ENCODE data around the gene NKX2-1.

Gene NKX2-1

GRCh38 chr14:36508418-36509068 is 11.5 kb downstream of the NKX2-1 start:
- no peak overlapping the region for H3K27ac ChIP-seq (ENCODE audit: low read length, poor library complexity, severe bottlenecking)
- H2BK12ac ChIP-seq (ENCODE audit: low read length in 2 of 2) = no peak overlapping the region
- H3K4me3 ChIP-seq (ENCODE audit: insufficient read depth in 1 of 2, low read depth in 1 of 2, low read length in 2 of 2) = no peak overlapping the region
- H2AFZ ChIP-seq (ENCODE audit: low read depth, low read length) = no peak overlapping the region
- H2AK5ac ChIP-seq (ENCODE audit: low read length, severe bottlenecking) = no peak overlapping the region
- H3K23ac ChIP-seq (ENCODE audit: low read length in 2 of 2) = no peak overlapping the region
- no peak overlapping the region for H3K4me2 ChIP-seq (ENCODE audit: low read length, poor library complexity, severe bottlenecking)
- DNase-seq = no peak
- H2BK15ac ChIP-seq (ENCODE audit: low read depth, poor library complexity, severe bottlenecking) = no peak overlapping the region
- no peak overlapping the region for H3K9ac ChIP-seq (ENCODE audit: low read length)
- peaks cover 93 to 97% of the 10 kb centered on the region in 2 experiments for H3K27me3 ChIP-seq (ENCODE audit: control insufficient read depth in 1 of 2, insufficient read depth in 1 of 2, low read length in 2 of 2)
- no peak overlapping the region for H3K14ac ChIP-seq (ENCODE audit: low read length in 2 of 2)
- H3K4me1 ChIP-seq (ENCODE audit: control insufficient read depth, insufficient read depth, low read depth, low read length) = peaks cover 11% of the 10 kb centered on the region
- no peaks in the 10 kb centered on the region for H3K36me3 ChIP-seq (ENCODE audit: control insufficient read depth in 1 of 2, insufficient read depth in 2 of 2, low read depth in 1 of 2, low read length in 2 of 2)
- no peak overlapping the region for H3K4ac ChIP-seq (ENCODE audit: low read depth in 1 of 2, low read length in 2 of 2)
- no peak overlapping the region for H2BK120ac ChIP-seq (ENCODE audit: low read depth, low read length)
- no peak overlapping the region for H4K91ac ChIP-seq (ENCODE audit: low read length)
- H3K79me1 ChIP-seq (replicated peaks; ENCODE audit: low read length, poor library complexity, severe bottlenecking) = no peaks in the 10 kb centered on the region
- peaks cover 22% of the 10 kb centered on the region for H3K9me3 ChIP-seq (ENCODE audit: control insufficient read depth, low read length)
- H2BK5ac ChIP-seq (ENCODE audit: low read depth, low read length, poor library complexity, severe bottlenecking) = no peak overlapping the region
- no peak overlapping the region for H3K18ac ChIP-seq (ENCODE audit: low read depth in 1 of 2, low read length in 2 of 2)
- H4K8ac ChIP-seq (ENCODE audit: low read length) = no peak overlapping the region
- under 1% methylated on average over 18 of the region's 32 CpGs for WGBS

- no peak overlapping the region for H2AK5ac ChIP-seq (ENCODE audit: low read length, severe bottlenecking)
- no peak overlapping the region for H2BK120ac ChIP-seq (ENCODE audit: low read depth, low read length)
- no peak overlapping the region for H4K8ac ChIP-seq (ENCODE audit: low read length)
- no peak overlapping the region for H3K14ac ChIP-seq (ENCODE audit: low read length in 2 of 2)
- no peak overlapping the region for H3K9ac ChIP-seq (ENCODE audit: low read length)
- no peak overlapping the region for H3K18ac ChIP-seq (ENCODE audit: low read depth in 1 of 2, low read length in 2 of 2)
- H2BK12ac ChIP-seq (ENCODE audit: low read length in 2 of 2) = no peak overlapping the region
- no peak for DNase-seq
- H3K23ac ChIP-seq (ENCODE audit: low read length in 2 of 2) = no peak overlapping the region
- H3K4ac ChIP-seq (ENCODE audit: low read depth in 1 of 2, low read length in 2 of 2) = no peak overlapping the region
- H3K4me3 ChIP-seq (ENCODE audit: insufficient read depth in 1 of 2, low read depth in 1 of 2, low read length in 2 of 2) = no peak overlapping the region
- no peaks in the 10 kb centered on the region for H3K36me3 ChIP-seq (ENCODE audit: control insufficient read depth in 1 of 2, insufficient read depth in 2 of 2, low read depth in 1 of 2, low read length in 2 of 2)
- H3K27me3 ChIP-seq (ENCODE audit: control insufficient read depth in 1 of 2, insufficient read depth in 1 of 2, low read length in 2 of 2) = peaks cover 93 to 97% of the 10 kb centered on the region in 2 experiments
- H3K27ac ChIP-seq (ENCODE audit: low read length, poor library complexity, severe bottlenecking) = no peak overlapping the region
- H3K4me2 ChIP-seq (ENCODE audit: low read length, poor library complexity, severe bottlenecking) = no peak overlapping the region
- no peak overlapping the region for H2BK5ac ChIP-seq (ENCODE audit: low read depth, low read length, poor library complexity, severe bottlenecking)
- H2BK15ac ChIP-seq (ENCODE audit: low read depth, poor library complexity, severe bottlenecking) = no peak overlapping the region
- no peak overlapping the region for H2AFZ ChIP-seq (ENCODE audit: low read depth, low read length)
- peaks cover 22% of the 10 kb centered on the region for H3K9me3 ChIP-seq (ENCODE audit: control insufficient read depth, low read length)
- WGBS = 1% methylated on average over 24 of the region's 28 CpGs
- no peak overlapping the region for H4K91ac ChIP-seq (ENCODE audit: low read length)
- H3K4me1 ChIP-seq (ENCODE audit: control insufficient read depth, insufficient read depth, low read depth, low read length) = peaks cover 10% of the 10 kb centered on the region
- H3K79me1 ChIP-seq (replicated peaks; ENCODE audit: low read length, poor library complexity, severe bottlenecking) = no peaks in the 10 kb centered on the region
Measured at GRCh38 chr14:36507847-36508417, 12.1 kb downstream of the NKX2-1 start.

GRCh38 chr14:36506732-36507614 is 13.1 kb downstream of the NKX2-1 start:
- Histone ChIP-seq H3K9me3 (ENCODE audit: control insufficient read depth, low read length) (peaks cover 17% of the 10 kb centered on the region), H2BK12ac (ENCODE audit: low read length in 2 of 2) (no peak overlapping the region), H3K4me2 (ENCODE audit: low read length, poor library complexity, severe bottlenecking) (no peak overlapping the region), H3K9ac (ENCODE audit: low read length) (no peak overlapping the region), H2BK15ac (ENCODE audit: low read depth, poor library complexity, severe bottlenecking) (no peak overlapping the region), H3K27ac (ENCODE audit: low read length, poor library complexity, severe bottlenecking) (no peak overlapping the region), H3K4me3 (ENCODE audit: insufficient read depth in 1 of 2, low read depth in 1 of 2, low read length in 2 of 2) (no peak overlapping the region), H3K14ac (ENCODE audit: low read length in 2 of 2) (no peak overlapping the region), H2AFZ (ENCODE audit: low read depth, low read length) (no peak overlapping the region), H3K18ac (ENCODE audit: low read depth in 1 of 2, low read length in 2 of 2) (no peak overlapping the region), H4K91ac (ENCODE audit: low read length) (no peak overlapping the region), H2AK5ac (ENCODE audit: low read length, severe bottlenecking) (no peak overlapping the region), H3K27me3 (ENCODE audit: control insufficient read depth in 1 of 2, insufficient read depth in 1 of 2, low read length in 2 of 2) (peaks cover 91 to 97% of the 10 kb centered on the region in 2 experiments), H3K36me3 (ENCODE audit: control insufficient read depth in 1 of 2, insufficient read depth in 2 of 2, low read depth in 1 of 2, low read length in 2 of 2) (no peaks in the 10 kb centered on the region), H2BK5ac (ENCODE audit: low read depth, low read length, poor library complexity, severe bottlenecking) (no peak overlapping the region), H3K4me1 (ENCODE audit: control insufficient read depth, insufficient read depth, low read depth, low read length) (peaks cover 10% of the 10 kb centered on the region), H4K8ac (ENCODE audit: low read length) (no peak overlapping the region), H3K23ac (ENCODE audit: low read length in 2 of 2) (no peak overlapping the region), H3K4ac (ENCODE audit: low read depth in 1 of 2, low read length in 2 of 2) (no peak overlapping the region), H2BK120ac (ENCODE audit: low read depth, low read length) (no peak overlapping the region), H3K79me1 (replicated peaks; ENCODE audit: low read length, poor library complexity, severe bottlenecking) (no peaks in the 10 kb centered on the region)
- no peak for DNase-seq
- WGBS = 24% methylated on average over 4 of the region's 10 CpGs
